PC-3 (cell line): ENCODE results near the gene APOE. TPM values are rescaled to one million over a fixed set of nuclear protein-coding genes. Genes with fewer than 3 reads are reported as not detected.

Experiments used
- ATAC-seq: fragments of 200-7000 bp; cut with Tn5 transposase; 2 replicates; pipeline ENCODE4 v1.9.1; 2020; ENCODE audit warnings: mild to moderate bottlenecking, moderate library complexity
- BruUV-seq: library from RNA; stranded (reverse); fragments of 400-500 nt; replicated peaks from 2 replicates; lab custom pipeline; 2021; lab: Mats Ljungman, UMichigan
- CTCF ChIA-PET: fragments of 300-600 bp; sonication (Branson Sonifier 250); formaldehyde crosslinking; loops from one replicate; lab custom pipeline; 2022; ENCODE audit warnings: antibody characterized with exemption; lab: Charles Lee
- POLR2A ChIA-PET: fragments of 300-600 bp; sonication (Branson Sonifier 250); formaldehyde crosslinking; loops from one replicate; lab custom pipeline; 2022; ENCODE audit warnings: antibody characterized with exemption; ENCODE audit not compliant: unreplicated experiment; lab: Charles Lee
- DNase-seq: peaks from one replicate; pipeline ENCODE4 v3.0.0-alpha.2; 2015
- H2AFZ ChIP-seq: fragments of 300-600 bp; sonication (generic); 2 replicates; pipeline ENCODE4 v1.6.0; 2016; ENCODE audit warnings: antibody characterized with exemption, low read length
- H3F3A ChIP-seq: fragments of 300-600 bp; sonication (generic); one replicate; pipeline ENCODE4 v1.6.0; 2017; ENCODE audit warnings: antibody characterized with exemption, low read length, control low read depth, mild to moderate bottlenecking; ENCODE audit not compliant: unreplicated experiment
- H3K27ac ChIP-seq: fragments of 300-600 bp; sonication (generic); 2 replicates; pipeline ENCODE4 v1.5.1; 2016; ENCODE audit warnings: mild to moderate bottlenecking, low read length
- H3K27me3 ChIP-seq: fragments of 300-600 bp; sonication (generic); 2 replicates; pipeline ENCODE4 v1.6.1; 2016; ENCODE audit warnings: low read length, mixed read lengths
- H3K36me3 ChIP-seq: fragments of 300-600 bp; sonication (generic); 2 replicates; pipeline ENCODE4 v1.6.1; 2016; ENCODE audit warnings: low read depth, mixed run types, low read length, mixed read lengths
- H3K4me1 ChIP-seq: fragments of 300-600 bp; sonication (generic); 2 replicates; pipeline ENCODE4 v1.5.1; 2016; ENCODE audit warnings: low read length; ENCODE audit not compliant: insufficient read depth
- H3K4me2 ChIP-seq: fragments of 300-600 bp; sonication (generic); 2 replicates; pipeline ENCODE4 v1.6.0; 2016; ENCODE audit warnings: low read length
- H3K4me3 ChIP-seq: fragments of 300-600 bp; sonication (generic); 2 replicates; pipeline ENCODE4 v1.5.1; 2016; ENCODE audit warnings: mild to moderate bottlenecking, low read length, mixed read lengths
- H3K79me2 ChIP-seq: fragments of 300-600 bp; sonication (generic); 2 replicates; pipeline ENCODE4 v1.6.1; 2017; ENCODE audit warnings: low read length, mixed read lengths
- H3K9ac ChIP-seq: fragments of 300-600 bp; sonication (generic); 2 replicates; pipeline ENCODE4 v1.6.0; 2016; ENCODE audit warnings: mild to moderate bottlenecking, low read length
- H3K9me2 ChIP-seq: fragments of 300-600 bp; sonication (generic); replicated peaks from 2 replicates; pipeline ENCODE4 v1.6.1; 2016; ENCODE audit warnings: mixed run types, low read length, mixed read lengths
- H3K9me3 ChIP-seq: fragments of 300-600 bp; sonication (generic); 2 replicates; pipeline ENCODE4 v1.6.1; 2016; ENCODE audit warnings: low read length, mixed read lengths
- H4K20me1 ChIP-seq: fragments of 300-600 bp; sonication (generic); 2 replicates; pipeline ENCODE4 v1.6.1; 2016; ENCODE audit warnings: low read length, mixed read lengths
- CTCF ChIP-seq: fragments of 300-600 bp; sonication (generic); conservative IDR thresholded peaks from 2 replicates; pipeline ENCODE4 v1.5.1; 2017; ENCODE audit warnings: antibody characterized with exemption, low read depth, mild to moderate bottlenecking, low read length
- EZH2 ChIP-seq: fragments of 300-600 bp; sonication (generic); IDR thresholded peaks from one replicate; pipeline ENCODE4 v1.6.1; 2017; ENCODE audit warnings: antibody characterized with exemption, mild to moderate bottlenecking, low read length; ENCODE audit not compliant: unreplicated experiment
- EZH2phosphoT487 ChIP-seq: fragments of 300-600 bp; sonication (generic); IDR thresholded peaks from 2 replicates; pipeline ENCODE4 v1.6.1; 2018; ENCODE audit warnings: mild to moderate bottlenecking, antibody characterized with exemption, low read length, borderline replicate concordance
- intact Hi-C: fragments of 100-400 bp; cut with micrococcal nuclease; formaldehyde crosslinking; loops from 2 replicates; pipeline ENCODE4 v1.9.0; 2023
- total RNA-seq: library from RNA; depleted of rRNA; stranded (reverse); fragments of >200 nt; gene quantifications from 2 replicates; pipeline ENCODE4 v1.2.3, GENCODE V29; 2014

Gene APOE
- total RNA-seq, 1 experiment from 2014 or later = 3.6 TPM

GRCh38 chr19:44947041-44947581 is 41.5 kb downstream of the APOE start:
- Histone ChIP-seq H3K9ac (no peak overlapping the region), H3K27me3 (no peaks in the 10 kb centered on the region)

GRCh38 chr19:44948237-44948636 is 42.6 kb downstream of the APOE start:
- ATAC-seq = no peak
- ChIA-PET CTCF (no interaction called here), POLR2A (no interaction called here)
- H3K4me2 ChIP-seq = no peak overlapping the region
- no peaks in the 10 kb centered on the region for H3K27me3 ChIP-seq
- no peak overlapping the region for H3K9ac ChIP-seq
- intact Hi-C loops = no loop called here
- H3K27ac ChIP-seq = no peak overlapping the region
- no peaks in the 10 kb centered on the region for H4K20me1 ChIP-seq
- H3F3A ChIP-seq = no peaks in the 10 kb centered on the region
- no TSS peak for BruUV-seq
- no peaks in the 10 kb centered on the region for H3K36me3 ChIP-seq
- H3K9me2 ChIP-seq = no peaks in the 10 kb centered on the region
- H3K4me3 ChIP-seq = no peak overlapping the region
- no peaks in the 10 kb centered on the region for H3K79me2 ChIP-seq
- no peaks in the 10 kb centered on the region for H3K9me3 ChIP-seq
- no peaks in the 10 kb centered on the region for H3K4me1 ChIP-seq
- H2AFZ ChIP-seq = no peak overlapping the region
- no peak for DNase-seq
- TF ChIP-seq CTCF = no peak
- no peak for TF ChIP-seq EZH2phosphoT487
- TF ChIP-seq EZH2 = no peak

More at GRCh38 chr19:44947041-44947581, 41.5 kb downstream of the APOE start:
- DNase-seq = no peak
- ChIA-PET POLR2A (no interaction called here), CTCF (no interaction called here)
- no peak for ATAC-seq
- Histone ChIP-seq H3K79me2 (no peaks in the 10 kb centered on the region), H3K4me1 (no peaks in the 10 kb centered on the region), H3K9me3 (no peaks in the 10 kb centered on the region), H3F3A (no peaks in the 10 kb centered on the region), H2AFZ (no peak overlapping the region), H3K36me3 (no peaks in the 10 kb centered on the region), H3K4me2 (no peak overlapping the region), H3K4me3 (no peak overlapping the region), H3K9me2 (no peaks in the 10 kb centered on the region), H4K20me1 (no peaks in the 10 kb centered on the region), H3K27ac (no peak overlapping the region)
- no TSS peak for BruUV-seq
- intact Hi-C loops = no loop called here
- TF ChIP-seq EZH2phosphoT487 = no peak
- TF ChIP-seq CTCF = no peak
- no peak for TF ChIP-seq EZH2

GRCh38 chr19:44948763-44949374 is 43.3 kb downstream of the APOE start:
- no peaks in the 10 kb centered on the region for H3K79me2 ChIP-seq
- TF ChIP-seq EZH2phosphoT487 = no peak
- no peak for TF ChIP-seq CTCF
- TF ChIP-seq EZH2 = no peak
- H3K4me2 ChIP-seq = no peak overlapping the region
- no peaks in the 10 kb centered on the region for H3K9me2 ChIP-seq
- intact Hi-C loops = no loop called here
- no peak overlapping the region for H3K9ac ChIP-seq
- CTCF ChIA-PET = no interaction called here
- H3K4me3 ChIP-seq = no peak overlapping the region
- DNase-seq (no peak), ATAC-seq (no peak)
- H3K9me3 ChIP-seq = no peaks in the 10 kb centered on the region
- no peak overlapping the region for H3K27ac ChIP-seq
- H3K36me3 ChIP-seq = no peaks in the 10 kb centered on the region
- no TSS peak for BruUV-seq
- H4K20me1 ChIP-seq = no peaks in the 10 kb centered on the region
- H3K4me1 ChIP-seq = no peaks in the 10 kb centered on the region
- no peak overlapping the region for H2AFZ ChIP-seq
- POLR2A ChIA-PET = no interaction called here
- no peaks in the 10 kb centered on the region for H3F3A ChIP-seq
- no peaks in the 10 kb centered on the region for H3K27me3 ChIP-seq
